Measurements from ENCODE around the gene ANHX.
A peak's percentile ranks its signal among the peaks of the same experiment; 100 is the strongest.

ANHX gene

DNA sequence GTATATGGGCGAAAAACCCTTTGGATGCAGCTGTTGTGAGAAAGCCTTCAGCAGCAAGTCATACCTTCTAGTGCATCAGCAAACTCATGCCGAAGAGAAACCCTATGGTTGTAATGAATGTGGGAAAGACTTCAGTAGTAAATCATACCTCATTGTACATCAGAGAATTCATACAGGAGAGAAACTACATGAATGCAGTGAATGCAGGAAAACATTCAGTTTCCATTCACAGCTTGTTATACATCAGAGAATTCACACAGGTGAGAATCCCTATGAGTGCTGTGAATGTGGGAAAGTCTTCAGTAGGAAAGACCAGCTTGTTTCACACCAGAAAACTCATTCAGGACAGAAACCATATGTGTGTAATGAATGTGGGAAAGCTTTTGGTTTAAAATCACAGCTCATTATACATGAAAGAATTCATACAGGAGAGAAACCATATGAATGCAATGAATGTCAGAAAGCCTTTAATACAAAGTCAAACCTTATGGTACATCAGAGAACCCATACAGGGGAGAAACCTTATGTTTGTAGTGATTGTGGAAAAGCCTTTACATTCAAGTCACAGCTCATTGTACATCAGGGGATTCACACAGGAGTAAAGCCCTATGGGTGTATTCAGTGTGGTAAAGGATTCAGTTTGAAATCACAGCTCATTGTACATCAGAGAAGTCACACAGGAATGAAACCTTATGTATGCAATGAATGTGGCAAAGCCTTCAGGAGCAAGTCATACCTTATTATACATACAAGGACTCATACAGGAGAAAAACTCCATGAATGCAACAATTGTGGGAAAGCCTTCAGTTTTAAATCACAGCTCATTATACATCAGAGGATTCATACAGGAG, 33.0 kb downstream of the ANHX start:
- no peak for DNase-seq (ENCODE audit: low read depth)

DNA sequence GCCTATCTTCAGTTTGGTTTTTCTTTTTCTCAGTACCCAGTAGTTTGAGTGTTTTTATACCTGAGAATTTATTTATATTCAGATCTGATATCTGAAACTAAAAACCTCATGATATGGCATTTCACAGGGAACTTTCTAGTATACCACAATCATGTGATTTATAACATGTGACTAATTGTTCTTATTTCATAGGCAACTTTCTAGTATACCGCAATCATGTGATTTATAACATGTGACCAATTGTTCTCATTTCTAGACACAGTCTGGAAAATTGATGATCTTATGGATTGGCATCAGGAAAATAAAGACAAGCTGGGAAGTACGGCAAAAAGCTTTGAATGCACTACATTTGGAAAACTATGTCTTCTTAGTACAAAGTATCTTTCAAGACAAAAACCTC, 33.8 kb downstream of the ANHX start:
- no peak for DNase-seq (ENCODE audit: low read depth)

DNA sequence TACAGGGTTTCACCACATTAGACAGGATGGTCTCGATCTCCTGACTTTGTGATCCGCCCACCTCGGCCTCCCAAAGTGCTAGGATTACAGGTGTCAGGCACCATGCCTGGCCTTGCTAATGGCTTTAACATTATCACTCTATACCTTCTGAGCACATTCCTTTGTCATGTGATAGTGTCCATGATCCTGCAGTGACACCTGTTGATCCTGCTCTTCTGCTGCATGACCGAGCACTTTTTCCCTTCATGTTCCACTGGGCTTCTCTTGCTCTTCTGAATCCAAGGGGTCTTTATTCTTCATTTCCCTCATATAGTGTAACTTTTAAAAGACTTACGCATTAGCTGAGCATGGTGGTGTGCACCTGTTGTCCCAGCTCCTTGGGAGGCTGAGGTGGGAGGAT, 42.8 kb downstream of the ANHX start:
- no peak for DNase-seq (ENCODE audit: low read depth)

DNA sequence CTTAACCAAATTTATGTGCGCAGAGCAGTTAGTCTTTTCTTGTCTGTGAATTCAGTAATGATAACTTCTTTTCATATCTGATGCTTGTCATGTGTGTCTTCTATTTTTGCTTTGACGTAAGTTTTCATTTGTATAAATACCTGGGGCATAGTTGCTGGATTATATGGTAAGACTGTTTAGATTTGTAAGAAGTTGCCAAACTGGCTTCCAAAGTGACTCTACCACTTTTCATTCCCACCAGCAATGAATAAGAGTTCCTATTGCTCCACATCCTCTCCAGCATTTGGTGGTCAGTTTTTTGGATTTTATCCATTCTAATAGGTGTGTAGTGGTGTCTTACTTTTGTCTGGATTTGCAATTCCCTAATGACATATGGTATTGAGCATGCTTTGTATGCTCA, 45.5 kb downstream of the ANHX start:
- DNase-seq (ENCODE audit: low read depth): no peak

DNA sequence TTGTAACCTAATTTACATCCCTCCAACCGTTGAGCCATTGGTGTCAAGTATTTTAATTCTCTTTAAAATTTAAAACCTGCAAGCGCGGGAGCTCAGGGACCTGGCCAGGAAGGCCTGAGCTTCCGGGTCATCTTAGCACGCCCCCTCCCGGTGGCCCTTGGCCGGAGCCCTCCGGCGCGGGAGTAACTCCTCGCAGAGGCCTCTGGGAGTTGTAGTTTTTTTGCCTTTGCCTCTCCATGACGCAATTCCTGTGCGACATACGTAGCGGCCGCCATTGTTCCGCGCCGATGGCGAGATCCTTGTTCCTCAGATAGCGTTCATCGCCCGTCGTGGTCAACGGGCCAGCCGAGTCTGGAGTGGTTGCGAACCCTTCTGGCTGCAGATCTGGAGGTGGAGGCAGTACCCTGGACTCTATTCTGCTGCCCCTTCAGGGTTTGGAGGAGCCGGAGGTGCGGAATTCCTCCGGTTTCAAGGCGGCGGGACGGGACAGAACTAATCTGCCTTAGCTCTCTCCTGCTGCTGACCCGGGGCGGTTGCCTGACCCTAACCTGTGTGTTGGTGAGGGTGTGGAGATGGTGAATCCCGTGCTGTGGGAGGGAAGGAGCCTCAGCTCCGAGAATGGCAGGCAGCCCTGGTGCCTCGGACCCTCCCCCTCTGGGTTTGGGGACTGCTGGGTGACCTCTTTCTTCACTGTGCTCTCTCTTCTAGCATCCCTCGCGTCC, 54.3 kb downstream of the ANHX start, which contains the start of gene ZNF268:
Gene ZNF268 (plus strand): TSS at position 258 of the 722 bp plus-strand sequence. CDS start 503 bp downstream, outside the sequence.
- DNase-seq (ENCODE audit: low read depth): peak; percentile 88

DNA sequence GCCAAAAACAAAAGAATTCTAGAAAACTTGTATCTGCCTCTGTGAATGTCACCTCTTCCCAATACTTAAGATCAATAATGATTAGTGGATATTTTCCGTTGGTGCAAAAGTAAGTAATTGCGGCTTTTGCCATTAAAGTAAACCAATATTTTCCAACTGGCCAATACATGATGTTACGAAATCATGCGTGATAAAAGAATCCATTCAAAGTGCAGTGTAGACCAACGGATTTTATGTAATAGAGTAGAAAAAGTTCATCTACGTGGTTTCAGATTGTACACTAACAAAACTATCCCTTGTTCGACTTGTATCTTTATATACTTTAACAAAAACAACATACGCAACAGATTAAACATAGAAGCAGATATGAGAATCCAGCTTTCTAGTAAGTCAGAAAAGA, 55.0 kb downstream of the ANHX start:
- DNase-seq (ENCODE audit: low read depth): no peak

DNA sequence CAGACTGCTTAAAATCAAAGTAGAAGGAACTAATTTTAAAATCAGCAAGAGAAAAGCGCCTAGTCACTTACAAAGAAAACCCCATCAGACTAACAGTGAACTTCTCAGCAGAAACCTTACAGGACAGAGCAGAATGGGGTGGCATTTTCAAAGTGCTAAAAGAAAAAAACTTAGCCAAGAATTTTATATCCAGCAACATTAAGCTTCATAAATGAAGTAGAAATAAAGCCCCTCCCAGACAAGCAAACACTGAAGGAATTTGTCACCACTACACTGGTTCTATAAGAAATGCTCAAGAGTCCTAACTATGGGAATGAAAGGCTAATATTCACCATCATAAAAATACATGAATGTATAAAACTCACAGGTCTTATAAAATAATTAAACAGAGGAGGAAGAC, 60.8 kb downstream of the ANHX start:
- no peak for DNase-seq (ENCODE audit: low read depth)

DNA sequence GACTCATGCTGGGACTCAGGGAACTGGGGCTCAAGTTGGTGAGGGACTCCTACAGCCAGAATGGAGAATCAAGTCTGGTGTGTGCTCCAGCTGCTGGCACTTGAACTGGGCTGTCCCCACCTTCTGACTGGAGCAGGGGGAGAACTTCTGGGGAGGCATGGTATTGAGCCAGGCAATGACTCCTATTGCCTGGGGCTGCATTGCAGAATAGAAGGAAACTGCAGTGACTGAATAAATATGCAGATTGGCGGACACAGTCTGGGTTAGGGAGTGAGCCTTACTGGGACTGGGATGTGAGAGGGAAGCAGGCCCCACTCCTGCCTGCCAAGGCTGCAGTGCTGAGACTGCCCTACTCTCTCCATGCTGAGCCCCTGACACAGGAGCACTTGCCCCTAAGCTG, 63.2 kb downstream of the ANHX start:
- DNase-seq (ENCODE audit: low read depth): no peak

Data from activated T-cell treated with anti-CD3 and anti-CD28 coated beads for 24 hours (primary cell).